GM21528 (cell line): ENCODE results near the gene MGAT1.

Source experiments
- ATAC-seq: cut with Tn5 transposase; IDR thresholded peaks from one replicate; pipeline ENCODE4 v1.9.1; 2021; ENCODE audit warnings: mild to moderate bottlenecking, moderate library complexity; ENCODE audit not compliant: unreplicated experiment, low FRiP score

Gene MGAT1

DNA sequence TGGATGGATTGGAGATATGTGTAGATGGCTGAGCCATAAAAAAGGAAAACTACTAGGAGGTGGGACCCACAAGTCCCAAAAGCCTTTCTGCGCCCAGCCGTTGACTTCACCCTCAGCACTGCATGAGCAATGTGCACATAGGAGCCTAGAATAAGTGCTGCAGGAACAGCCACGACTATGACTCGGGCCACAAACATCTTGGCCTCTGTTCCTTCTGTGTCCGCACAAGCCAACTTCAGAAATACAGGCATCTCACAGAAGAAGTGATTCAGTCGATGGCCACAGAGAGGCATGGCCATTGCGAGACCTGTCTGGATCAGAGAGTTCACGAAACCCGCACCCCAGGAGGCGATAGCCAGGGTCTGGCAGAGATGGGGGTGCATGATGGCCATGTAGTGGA lies 63.3 kb downstream of the MGAT1 start:
- no peak for ATAC-seq

GRCh38 chr5:180736536-180736935 lies 66.1 kb downstream of the MGAT1 start:
- ATAC-seq = no peak
